TTC549 (cell line): Measurements from ENCODE around the gene B3GLCT.
"Not testable (repeated sequence)": the region's sequence is repeated elsewhere in the genome, so short reads cannot be mapped to it uniquely, and the experiment has no call there.

Source experiments
- FAIRE-seq: peaks from 2 replicates; lab custom pipeline; 2012; peaks lifted over from hg19 to GRCh38; lab: Jason Lieb, UNC

B3GLCT gene

GRCh38 chr13:31199849-31200636 is at the start of gene B3GLCT:
Gene B3GLCT (plus strand): TSS chr13:31199975. CDS start chr13:31200085, 110 bp downstream.
- no peak for FAIRE-seq

- FAIRE-seq: no peak
Measured at GRCh38 chr13:31150315-31150985, 49.3 kb upstream of the B3GLCT start.

- FAIRE-seq: no peak
Measured at GRCh38 chr13:31151837-31152236, 47.9 kb upstream of the B3GLCT start.

- no peak for FAIRE-seq
Measured at GRCh38 chr13:31154939-31155338, 44.8 kb upstream of the B3GLCT start.

- no peak for FAIRE-seq
Measured at GRCh38 chr13:31159306-31159705, 40.5 kb upstream of the B3GLCT start.

- no peak for FAIRE-seq
Measured at GRCh38 chr13:31160857-31161556, 38.8 kb upstream of the B3GLCT start.

GRCh38 chr13:31161557-31162150 is 38.1 kb upstream of the B3GLCT start, which contains the start of gene HSPH1:
Gene HSPH1 (minus strand): TSS chr13:31161904. CDS start chr13:31161582, 322 bp downstream.
- peak; percentile 84 for FAIRE-seq

GRCh38 chr13:31162151-31163008 is 37.4 kb upstream of the B3GLCT start:
- FAIRE-seq: peak; percentile 71

GRCh38 chr13:31166591-31166990 is 33.2 kb upstream of the B3GLCT start:
- FAIRE-seq: no peak

- no peak for FAIRE-seq
Measured at GRCh38 chr13:31167490-31167889, 32.3 kb upstream of the B3GLCT start.

GRCh38 chr13:31168166-31168565 is 31.6 kb upstream of the B3GLCT start:
- FAIRE-seq: no peak

GRCh38 chr13:31168736-31169135 is 31.0 kb upstream of the B3GLCT start:
- FAIRE-seq: no peak

- FAIRE-seq: no peak
Measured at GRCh38 chr13:31172001-31172400, 27.8 kb upstream of the B3GLCT start.

- no peak for FAIRE-seq
Measured at GRCh38 chr13:31172535-31172934, 27.2 kb upstream of the B3GLCT start.

- FAIRE-seq: no peak
Measured at GRCh38 chr13:31174018-31174417, 25.8 kb upstream of the B3GLCT start.

- no peak for FAIRE-seq
Measured at GRCh38 chr13:31175847-31176532, 23.8 kb upstream of the B3GLCT start.

- not testable (repeated sequence) for FAIRE-seq
Measured at GRCh38 chr13:31177813-31178495, 21.8 kb upstream of the B3GLCT start.

- no peak for FAIRE-seq
Measured at GRCh38 chr13:31179241-31179640, 20.5 kb upstream of the B3GLCT start.

GRCh38 chr13:31179754-31180153 is 20.0 kb upstream of the B3GLCT start:
- no peak for FAIRE-seq

GRCh38 chr13:31182987-31183386 is 16.8 kb upstream of the B3GLCT start:
- FAIRE-seq: no peak
